Stimulated activated CD8-positive, alpha-beta memory T cell treated with anti-CD3 and anti-CD28 coated beads, Interleukin-15, amount 100 ng/mL, for 24 hours (primary cell): ENCODE measurements around the gene TBC1D20.

ENCODE experiments used
- DNase-seq: peaks from one replicate; pipeline ENCODE4 v3.0.0-alpha.2; 2020; ENCODE audit warnings: low read depth

The TBC1D20 gene

DNA sequence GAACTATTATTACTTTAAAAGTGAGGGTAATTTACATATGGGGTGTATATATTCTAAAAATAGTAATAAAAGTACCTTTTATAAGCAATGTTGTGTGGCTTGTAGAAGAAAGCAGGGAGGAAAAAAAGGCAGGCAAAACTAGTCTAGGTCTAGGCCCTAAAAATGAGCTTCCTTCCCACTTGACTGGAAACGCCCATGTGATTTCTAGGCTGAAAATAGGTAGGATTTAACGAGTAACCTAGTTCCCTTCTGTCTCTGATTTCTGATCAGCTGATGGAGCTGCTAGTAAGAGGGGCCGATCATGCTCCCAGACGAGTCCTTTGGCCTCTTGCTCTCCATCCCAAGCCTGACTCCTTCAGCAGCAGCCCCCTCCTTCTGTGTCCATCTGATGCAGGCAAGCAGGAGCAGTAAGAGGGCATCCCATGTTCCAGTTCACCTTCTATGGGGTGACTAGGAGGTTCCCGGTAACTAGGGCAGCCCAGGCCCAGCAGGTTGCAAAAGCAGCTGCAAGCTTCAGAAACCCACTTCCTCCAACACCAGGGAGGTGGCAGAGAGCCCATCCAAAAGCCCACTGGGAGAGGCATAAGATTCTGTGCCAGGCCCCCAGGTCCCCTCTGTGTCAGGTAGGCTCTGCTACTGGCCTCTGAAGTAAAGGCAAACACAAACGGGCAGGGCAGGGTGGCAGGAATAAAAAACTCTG lies 24.4 kb downstream of the TBC1D20 start:
- DNase-seq, result no peak

DNA sequence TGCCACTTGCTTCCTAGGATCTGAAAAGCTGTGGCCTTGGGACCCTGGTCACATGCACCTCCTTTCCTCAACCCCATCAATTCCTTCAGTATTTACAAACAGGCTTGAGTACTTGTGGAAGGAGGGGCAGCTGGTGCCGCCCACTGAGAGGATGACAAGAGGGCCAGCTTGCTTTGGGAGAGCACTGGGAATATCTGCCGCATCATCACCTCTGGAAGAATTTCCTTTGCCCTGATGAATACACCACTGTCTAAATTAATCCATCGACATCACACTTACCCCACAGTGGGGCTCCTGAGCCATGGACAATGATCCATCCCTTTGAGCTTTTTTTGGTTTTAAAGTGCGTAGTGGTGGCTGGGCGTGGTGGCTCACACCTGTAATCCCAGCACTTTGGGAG lies 25.9 kb downstream of the TBC1D20 start:
- no peak for DNase-seq

DNA sequence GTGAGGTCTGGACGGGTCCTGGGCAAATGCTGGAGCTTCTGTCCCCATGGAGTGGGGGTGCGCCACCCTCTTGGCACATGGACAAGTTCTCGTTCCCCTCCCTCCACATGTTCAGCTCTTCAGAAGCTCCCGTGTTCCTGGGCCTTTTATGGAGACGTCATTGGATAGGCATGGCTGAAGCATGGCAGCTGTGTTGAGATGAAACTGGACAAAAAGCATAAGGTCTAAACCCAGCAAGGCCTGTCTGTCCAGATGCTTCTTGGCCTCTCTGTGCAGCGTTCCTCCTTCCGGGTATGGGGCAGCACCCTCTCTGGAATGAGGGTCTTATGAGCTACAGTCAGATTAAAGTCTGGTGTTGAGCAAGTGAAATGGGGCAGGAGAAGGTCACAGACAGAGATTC lies 26.8 kb downstream of the TBC1D20 start:
- no peak for DNase-seq

DNA sequence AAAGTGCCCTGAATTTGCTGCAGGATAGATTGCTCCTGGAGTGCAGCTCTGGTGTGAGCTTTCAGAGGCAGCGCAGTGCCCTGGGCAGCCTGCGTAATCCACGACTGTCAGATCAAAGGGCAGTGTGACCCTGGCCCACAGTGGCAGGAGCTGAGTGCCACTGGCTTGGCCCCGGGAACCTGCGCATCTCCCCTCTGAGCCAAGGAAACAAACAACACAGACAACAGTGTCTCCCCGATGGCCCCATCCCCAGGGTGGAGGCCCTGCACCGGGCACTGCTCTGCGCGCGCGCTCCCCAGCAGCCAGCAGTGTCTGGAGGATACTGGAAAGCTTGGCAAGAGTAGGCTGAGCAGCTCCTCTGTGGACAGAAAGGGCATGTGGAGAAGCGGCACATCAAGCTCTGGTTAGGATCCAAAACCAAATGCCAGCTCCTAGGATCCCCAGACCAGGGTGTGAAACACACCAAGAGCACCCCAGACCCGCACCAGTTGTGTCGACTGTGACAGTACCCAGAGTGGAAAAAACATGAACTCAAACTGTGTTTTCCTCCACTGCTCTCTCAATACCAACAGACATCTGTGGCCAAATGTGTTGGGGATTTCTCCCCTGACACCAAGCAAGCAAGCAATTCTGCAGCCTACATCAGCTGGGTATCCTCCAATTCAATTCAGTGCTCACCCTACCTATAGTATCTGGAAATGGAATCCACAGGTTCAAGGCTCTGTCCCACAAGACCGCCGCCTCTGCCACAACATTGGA lies 27.5 kb downstream of the TBC1D20 start:
- DNase-seq, result no peak

DNA sequence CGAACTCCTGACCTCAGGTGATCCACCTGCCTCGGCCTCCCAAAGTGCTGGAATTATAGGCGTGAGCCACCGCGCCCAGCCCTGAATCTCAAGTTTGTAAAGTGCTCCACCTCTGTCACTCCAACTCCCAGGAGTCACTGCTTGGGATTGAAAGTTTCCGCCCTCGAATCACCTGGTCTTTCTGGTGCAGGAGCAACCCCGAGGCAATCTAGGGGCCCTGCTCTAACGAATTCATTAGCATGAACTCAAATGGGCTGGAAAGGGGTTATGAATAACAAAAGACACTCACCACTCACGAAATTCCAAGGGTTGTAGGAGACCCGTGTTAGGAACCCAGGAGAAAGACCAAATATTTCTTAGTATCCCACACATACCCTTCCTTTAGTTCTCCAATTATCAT lies 28.1 kb downstream of the TBC1D20 start:
- no peak for DNase-seq

DNA sequence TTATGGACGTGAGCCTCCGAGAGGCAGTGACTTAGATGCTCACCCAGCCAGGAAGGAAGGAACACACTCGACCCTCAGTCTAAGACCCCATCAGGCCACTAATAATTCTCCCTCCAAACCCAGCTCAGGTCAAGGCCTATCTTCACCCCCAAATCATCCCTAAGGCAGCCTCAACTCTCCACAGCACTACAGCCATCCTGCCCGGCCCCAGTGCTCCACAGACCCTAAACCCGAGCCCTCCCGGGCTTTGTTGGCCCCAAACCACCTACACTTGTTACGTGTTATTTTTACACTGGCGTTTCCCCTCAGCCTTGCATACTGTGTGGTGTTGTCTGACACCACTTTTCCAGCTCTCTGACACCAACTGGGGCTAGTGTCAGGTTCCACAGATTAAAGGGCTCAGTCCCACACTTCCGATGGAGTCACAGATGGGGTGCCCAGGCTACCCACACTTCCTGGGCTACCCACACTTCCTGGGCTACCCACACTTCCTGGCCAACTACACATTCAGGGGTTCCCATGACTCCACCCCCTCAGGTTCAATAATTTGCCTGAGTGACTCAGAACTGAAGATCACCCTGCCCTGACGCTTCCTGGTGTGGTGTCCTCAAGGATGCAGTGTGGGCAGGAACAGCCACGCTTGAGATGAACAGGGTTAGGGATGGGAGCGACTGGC lies 28.9 kb downstream of the TBC1D20 start:
- no peak for DNase-seq

DNA sequence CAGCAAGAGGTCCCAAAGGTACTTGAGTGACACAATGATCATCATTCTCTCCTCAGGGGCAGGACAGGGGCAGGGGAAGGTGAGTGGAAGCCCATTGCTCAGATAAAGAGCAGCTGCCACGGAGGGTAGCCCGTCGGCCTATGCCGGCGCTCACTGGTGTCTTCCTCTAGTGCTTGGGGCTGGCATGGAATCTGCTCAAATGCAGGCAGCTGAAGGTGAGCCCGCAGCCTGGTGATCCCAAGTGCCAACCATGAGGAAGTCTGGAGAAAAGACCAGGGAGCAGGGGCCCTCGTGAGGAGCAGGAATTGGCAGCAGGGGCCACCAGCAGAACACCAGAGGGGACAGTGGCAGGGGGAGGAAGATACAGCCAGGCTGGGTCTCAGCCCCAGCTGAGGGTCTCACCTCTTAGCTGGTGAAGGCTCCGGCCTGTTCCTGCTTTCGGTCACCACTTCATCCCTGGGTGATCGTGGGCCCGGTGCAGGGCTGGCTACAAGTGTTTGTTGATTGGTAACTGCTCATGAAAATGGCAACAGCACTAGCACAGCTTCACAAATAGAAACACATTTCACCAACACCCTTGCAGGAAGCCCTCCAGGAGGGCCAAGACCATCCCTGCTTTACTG lies 29.5 kb downstream of the TBC1D20 start:
- no peak for DNase-seq

DNA sequence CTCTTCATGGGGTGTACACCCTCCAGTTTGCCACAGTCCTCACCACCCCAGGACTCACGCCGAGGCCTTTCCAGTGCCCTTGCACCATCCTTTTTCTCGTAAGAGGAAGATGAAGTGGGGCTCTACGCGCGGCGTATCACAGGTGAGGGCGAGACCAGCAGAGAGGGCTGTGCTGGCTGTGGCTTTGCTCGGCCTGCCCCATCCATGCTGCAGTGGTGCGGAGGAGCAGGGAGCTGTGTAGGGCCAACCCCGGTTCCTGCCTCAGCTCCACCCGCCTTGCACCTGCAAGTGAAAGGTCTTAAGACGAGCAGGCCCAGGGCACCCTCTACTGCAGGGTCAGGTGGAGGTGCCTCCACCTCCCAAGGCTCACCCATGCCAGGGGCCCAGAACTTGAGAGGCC lies 30.1 kb downstream of the TBC1D20 start:
- DNase-seq, result no peak

DNA sequence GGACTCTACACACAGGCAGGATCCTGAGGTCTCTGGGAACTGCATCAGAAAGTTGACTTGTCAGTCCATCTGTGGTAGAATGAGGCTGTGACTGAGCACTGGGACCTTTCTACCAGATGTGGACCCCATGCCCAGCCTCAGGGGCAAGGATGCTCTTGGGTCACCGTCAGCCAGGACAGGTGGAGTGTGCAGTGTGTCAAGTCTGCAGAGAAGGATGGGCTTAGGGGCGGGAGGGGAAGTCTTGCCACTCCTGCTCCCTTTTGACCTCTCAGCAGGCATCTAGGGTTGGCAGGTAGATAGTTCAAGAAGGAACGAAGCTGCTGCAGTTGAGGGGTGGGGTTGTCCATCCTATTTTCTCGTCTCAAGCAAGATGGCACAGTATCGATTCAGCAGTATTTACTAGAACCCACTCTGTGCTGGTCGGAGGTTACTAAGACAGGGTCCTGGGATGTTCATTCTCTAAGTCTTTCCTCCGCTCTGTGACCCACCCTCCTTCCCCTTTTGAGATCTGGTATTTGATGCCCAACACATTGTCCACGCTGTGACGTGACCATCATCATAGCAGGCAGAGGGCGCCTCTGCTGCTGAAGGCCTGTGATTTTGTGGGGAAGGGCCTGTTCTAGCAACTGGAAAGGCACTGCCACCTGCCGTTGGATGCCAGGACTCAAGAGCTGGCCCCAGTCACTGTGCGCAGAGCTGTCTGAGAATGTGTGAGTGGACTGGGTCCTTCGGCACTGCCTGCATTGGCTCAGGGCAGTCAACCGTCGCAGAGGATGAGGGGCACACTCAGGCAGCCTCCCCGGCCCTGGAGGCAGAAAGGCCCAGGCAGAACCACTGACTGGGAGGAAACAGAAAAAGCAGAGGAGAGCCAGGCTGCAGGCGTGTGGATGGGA lies 31.1 kb downstream of the TBC1D20 start:
- no peak for DNase-seq

DNA sequence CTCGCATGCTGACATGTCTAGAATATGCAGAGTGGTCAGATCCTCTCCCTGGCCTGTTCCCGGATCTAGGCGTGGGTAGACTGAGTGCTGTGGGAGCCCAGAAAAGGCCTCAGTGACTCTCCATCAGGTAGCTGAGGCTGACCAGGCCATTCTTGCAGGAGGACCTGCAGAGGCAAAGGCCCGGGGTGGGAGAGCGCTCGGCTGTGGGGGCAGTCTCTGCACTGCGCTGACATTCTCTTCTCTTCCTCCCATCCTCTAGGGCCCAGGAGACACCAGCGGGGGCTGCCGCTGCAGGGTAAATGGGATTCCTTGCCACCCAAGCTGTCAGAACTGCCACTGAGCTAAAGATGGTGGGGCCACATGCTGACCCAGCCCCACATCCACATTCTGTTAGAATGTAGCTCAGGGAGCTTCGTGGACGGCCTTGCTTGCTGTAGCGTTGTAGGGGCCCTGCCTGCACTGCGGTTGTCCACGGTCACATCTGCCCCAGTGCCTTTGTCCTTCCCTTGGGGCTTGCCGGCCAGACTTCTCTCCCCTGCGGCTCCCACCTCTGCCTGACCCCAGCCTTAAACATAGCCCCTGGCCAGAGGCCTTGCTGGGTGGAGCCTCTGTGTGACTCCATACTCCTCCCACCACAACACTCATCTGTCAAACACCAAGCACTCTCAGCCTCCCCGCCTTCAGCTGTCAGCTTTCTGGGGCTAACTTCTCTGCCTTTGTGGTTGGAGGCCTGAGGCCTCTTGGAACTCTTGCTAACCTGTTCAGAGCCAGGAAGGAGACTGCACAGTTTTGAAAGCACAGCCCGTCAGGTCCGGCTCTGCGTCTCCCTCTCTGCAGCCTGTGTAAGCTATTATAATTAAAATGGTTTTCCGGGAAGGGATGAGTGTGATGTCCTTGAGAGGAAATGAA lies 32.0 kb downstream of the TBC1D20 start:
- no peak for DNase-seq

DNA sequence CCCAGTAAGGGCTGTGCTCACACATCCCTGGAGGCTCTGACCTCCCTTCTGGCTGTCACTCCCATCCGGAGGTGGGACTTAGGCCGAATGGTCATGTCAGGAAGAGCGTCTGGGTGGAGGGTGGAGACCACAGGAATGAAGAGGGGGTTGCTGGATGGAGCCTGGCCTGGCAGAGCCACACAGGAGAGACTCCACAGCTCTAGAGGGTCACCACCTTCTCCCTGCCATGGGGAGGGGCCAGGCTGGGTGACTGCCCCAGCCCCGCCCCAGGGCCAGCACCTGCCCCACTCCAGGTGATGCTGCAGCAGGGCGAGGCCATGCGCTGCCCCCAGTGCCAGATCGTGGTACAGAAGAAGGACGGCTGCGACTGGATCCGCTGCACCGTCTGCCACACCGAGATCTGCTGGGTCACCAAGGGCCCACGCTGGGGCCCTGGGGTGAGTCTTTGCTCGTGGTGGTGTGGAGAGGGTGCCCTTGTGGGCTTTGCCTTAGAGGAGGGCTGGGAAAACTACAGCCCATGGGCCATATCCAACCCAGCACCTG lies 33.6 kb downstream of the TBC1D20 start:
- DNase-seq, result no peak

DNA sequence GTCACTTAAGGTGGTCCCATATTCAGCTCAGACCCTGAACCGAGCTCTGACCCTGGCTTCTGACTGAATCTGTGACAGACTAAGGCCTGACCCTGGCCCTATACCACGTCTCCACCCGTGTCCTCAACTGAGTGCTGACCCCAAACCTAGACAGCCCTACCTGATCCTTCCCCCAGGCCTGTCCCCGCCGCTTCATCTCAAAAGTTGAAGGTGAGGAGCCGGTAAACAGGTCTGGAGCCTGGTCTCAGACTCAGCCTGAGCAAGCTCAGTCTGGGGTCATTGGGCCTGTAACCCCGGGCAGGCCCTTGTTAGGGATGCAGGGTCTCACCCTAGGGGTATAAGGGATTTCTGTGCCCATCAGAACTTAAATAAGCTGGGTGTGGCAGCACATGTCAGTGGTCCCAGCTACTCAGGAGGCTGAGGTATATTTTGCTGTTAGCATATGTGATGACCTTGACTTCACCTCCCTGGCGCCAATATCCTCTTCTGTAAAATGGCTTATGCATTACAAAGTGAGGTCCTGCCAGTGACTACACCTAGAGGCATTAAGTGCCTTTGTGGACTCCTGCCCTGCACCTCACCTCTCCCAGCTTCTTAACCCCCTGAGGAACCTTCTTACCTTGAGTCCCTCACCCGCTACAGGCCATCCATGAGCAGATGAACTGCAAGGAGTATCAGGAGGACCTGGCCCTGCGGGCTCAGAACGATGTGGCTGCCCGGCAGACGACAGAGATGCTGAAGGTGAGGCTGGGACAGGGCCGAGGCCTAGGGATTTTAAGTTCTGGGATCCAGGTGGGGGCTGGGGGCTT lies 34.3 kb downstream of the TBC1D20 start:
- DNase-seq, result no peak

DNA sequence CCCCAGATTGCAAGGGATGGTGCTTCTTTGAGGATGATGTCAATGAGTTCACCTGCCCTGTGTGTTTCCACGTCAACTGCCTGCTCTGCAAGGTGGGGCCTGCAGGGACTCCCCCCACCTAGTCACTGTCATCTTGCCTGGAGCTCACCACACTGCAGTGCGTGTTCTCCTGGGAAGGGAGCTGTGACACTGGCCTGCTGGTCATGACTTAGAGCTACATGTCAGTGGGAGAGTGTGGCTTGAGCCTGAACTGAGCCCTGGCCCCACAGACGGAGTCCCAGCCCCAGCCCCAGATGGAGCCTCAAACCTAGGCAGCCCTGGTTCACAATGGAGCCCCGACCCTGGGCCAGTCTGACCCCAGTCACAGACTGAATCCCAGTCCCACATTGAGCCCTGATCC lies 34.9 kb downstream of the TBC1D20 start:
- DNase-seq, result no peak

DNA sequence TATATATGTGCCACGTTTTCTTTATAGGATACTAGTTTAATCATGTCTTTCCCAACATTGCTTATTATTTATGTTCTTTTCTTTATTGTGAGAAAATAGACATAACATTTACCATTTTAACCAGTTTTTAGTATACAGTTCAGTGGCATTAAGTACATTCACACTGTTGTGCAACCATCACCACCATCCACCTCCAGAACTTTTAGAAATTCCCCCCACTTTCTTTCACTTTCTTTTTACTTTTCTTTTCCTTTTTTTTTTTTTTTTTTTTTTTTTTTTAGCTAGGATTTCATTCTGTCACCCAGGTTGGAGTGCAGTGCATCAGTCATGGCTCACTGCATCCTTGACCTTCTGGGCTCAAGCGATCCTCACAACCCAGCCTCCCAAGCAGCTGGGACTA lies 35.8 kb downstream of the TBC1D20 start:
- DNase-seq, result no peak

DNA sequence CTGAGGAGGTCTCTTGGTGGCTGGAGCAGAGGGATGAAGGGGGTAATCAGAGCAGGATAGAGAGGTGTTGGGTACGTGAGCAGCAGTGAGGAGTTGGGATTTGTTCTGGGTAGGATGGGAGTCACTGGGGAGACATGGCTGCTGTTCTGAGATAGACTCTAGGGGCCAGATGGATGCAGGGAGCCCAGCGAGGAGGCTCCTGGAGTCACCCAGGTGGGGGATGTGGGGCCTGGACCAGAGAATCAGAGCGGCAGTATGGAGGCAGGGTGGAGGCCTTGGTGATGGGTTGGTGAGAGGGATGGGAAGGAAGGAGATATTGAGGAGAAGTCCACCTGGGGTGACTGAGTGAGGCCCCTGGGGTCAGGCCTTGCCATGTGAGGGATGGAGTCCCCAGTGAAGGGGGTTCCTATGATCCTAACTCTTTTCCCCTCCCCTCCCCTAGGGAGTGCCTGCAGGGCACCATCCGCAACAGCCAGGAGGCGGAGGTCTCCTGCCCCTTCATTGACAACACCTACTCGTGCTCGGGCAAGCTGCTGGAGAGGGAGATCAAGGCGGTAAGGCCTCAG lies 40.6 kb downstream of the TBC1D20 start:
- no peak for DNase-seq

DNA sequence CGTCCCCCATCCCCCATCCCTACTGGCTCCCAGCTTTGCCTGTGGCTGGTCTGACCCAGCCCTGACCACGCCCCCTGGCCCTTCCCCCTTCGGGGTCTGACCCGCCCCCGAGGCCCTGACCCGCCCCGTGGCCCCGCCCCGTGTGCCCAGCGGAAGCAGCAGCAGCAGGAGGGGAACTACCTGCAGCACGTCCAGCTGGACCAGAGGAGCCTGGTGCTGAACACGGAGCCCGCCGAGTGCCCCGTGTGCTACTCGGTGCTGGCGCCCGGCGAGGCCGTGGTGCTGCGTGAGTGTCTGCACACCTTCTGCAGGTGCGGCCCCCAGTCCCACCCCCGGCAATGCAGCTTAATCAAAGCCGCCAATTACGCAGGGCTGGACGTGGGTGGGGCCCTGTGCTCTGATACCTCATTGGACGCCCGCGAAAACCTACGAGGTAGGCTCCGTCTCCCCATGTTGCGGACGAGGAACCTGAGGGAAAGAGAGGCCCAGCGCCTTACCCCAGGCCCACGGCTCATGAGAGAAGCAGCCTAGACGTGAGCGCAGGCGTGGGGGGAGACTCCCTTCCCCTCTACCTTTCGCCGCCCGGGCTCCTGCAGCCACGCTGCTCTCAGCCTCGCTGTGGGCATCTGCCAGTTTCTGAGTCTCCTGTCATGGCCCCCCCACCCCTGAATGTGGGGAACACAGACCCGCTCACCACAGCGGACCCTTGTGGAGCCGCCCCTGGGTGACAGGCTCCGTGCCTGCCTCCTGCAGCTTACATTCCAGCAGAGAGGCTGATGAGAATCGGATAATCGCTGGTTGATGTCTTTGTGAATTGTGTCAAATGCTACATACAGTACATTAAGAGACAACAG lies 41.4 kb downstream of the TBC1D20 start:
- no peak for DNase-seq

DNA sequence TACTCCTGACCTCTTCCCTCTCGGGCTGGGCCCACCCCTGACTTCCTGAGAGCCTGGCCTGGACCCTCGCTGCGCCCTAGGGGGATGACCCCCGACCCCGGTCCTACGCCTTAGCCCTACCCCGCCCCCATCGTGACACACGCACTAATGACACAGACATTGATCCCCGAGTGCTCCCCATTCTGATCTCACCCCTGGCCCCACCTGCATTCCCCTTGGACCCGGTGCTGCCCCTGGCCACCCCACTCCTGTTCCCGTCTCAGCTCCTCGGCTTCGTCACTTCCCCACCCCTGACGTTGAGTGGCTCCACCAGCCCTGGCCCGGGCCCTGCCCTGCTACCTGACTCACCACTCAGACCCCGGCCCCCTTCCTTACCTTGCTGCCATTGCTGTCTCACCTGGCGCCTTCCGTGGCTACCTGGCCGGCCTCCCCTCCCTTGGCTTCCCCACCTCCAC lies 42.1 kb downstream of the TBC1D20 start:
- DNase-seq, result no peak

DNA sequence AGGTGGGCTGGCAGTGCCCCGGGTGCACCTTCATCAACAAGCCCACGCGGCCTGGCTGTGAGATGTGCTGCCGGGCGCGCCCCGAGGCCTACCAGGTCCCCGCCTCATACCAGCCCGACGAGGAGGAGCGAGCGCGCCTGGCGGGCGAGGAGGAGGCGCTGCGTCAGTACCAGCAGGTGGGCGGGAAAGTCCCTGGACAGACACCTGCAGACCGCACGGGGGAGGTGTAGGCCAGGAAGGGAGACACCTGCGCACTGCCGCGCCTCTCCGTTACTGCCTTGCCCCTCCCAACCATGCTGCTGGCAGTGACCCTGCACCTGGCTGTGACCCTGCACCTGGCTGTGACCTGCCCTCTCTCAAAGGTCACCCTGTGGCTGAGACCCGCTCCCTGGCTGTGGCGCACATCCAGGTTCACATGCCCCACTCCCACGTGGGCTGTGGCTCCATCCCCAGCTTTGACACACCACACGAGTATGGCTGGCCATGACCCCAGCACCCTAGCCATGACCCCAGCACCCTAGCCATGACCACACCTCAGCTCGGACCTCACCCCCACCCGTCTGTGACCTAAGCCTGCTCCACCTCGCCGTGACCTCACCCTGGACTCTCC lies 42.7 kb downstream of the TBC1D20 start:
- DNase-seq, result no peak
